ENCODE data around the gene NAV1.

The NAV1 gene

DNA sequence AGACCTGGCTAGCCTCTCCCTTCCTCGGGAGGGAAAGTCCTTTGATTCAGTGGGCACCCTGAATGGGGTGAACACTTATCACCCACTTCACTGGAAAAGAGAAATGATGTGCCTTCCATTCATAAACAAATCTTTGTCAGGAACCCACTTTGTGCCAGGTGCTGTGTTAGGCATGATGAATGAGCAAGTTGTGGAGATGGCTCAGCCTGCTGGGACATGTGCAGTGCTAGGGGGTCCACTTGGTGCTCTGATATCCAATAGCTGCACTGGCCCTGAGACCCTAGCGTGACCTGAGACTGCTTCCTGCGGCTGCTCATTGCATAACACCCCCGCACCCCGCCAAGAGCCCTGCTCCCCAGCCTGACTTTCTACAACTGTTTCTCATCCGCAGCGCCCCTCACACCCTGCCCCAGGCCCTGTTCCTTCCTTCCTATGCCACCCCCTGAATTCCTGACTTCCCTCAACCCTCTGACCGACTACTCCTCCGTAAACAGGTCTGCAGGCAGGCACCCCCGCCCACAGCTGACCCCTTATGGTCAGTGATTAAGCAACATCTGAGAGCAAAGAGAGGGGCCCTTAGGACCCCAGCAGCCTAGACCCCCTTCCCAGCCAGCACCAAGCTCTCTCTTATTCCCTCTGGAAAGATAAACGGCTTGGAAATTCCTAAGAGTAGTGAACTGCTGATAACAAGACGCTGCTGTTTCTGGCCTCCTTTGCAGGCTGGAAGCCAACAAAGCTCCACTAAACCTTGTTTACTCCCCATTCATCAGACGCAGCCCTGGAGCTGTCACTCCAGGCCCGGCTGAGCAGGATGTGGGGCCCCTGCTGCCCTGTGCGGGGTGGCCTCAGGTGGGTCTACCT is 44.9 kb upstream of the NAV1 start (continued):
- TF ChIP-seq POU6F1 (CRISPR knock-in tag; IDR thresholded peaks at IDR 0.05; ENCODE audit: borderline replicate concordance, low read depth) (no peak), PPARA (CRISPR knock-in tag; IDR thresholded peaks at IDR 0.05; ENCODE audit: borderline replicate concordance) (no peak), ZNF565 (CRISPR knock-in tag; conservative IDR thresholded peaks at IDR 0.05; ENCODE audit: low read depth) (no peak), ZNF70 (CRISPR knock-in tag; IDR thresholded peaks at IDR 0.05) (no peak), ZFP3 (CRISPR knock-in tag; IDR thresholded peaks at IDR 0.05) (no peak), OSR1 (CRISPR knock-in tag; IDR thresholded peaks at IDR 0.05) (no peak), BACH2 (CRISPR knock-in tag; IDR thresholded peaks at IDR 0.05; ENCODE audit: borderline replicate concordance) (no peak), ZC3H10 (CRISPR knock-in tag; IDR thresholded peaks at IDR 0.05) (no peak), ZFP30 (CRISPR knock-in tag; IDR thresholded peaks at IDR 0.05) (no peak)

DNA sequence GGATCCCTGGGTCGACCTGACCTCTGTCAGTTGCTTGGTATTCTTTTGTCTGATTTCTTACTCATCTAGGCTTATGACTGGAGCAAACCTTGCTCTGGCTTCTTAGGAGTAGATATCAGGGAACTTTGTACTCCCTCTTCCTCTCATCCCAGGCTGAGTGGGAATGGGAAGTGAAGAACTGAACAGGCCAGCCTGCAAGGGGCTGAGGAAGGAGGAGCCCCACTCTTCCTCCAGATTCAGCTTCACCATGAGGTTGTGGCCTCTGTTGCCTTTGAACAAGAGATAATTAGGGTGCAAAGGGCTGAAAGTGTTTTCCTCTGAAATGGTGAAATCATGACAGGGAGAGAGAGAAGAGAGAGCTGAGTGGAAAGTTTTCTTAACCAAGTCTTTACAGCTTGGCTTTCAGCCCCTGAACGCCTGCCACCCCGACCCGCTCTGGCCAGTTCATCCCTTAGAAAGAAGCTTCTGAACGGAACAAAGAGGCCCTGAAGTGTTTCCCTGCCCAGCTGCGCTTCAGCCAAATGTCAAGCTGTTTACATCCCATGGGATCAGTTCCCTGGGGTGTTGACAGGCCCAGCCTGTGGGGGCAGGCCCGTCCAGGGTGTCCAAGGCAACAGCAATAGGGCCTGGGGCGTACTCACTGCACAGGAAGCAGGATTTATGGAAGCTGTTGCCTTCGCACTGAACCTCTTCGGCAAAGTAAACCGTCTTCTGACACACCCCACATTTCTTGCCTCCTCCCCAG is 43.2 kb upstream of the NAV1 start:
- no peak for ATAC-seq
- TF ChIP-seq TCF4 (CRISPR knock-in tag; IDR thresholded peaks at IDR 0.05; ENCODE audit: borderline replicate concordance) (no peak), ZFP30 (CRISPR knock-in tag; IDR thresholded peaks at IDR 0.05) (no peak), POU6F1 (CRISPR knock-in tag; IDR thresholded peaks at IDR 0.05; ENCODE audit: borderline replicate concordance, low read depth) (no peak), ZNF70 (CRISPR knock-in tag; IDR thresholded peaks at IDR 0.05) (no peak), GLIS3 (CRISPR knock-in tag; IDR thresholded peaks at IDR 0.05) (no peak), ZFP3 (CRISPR knock-in tag; IDR thresholded peaks at IDR 0.05) (no peak), OSR1 (CRISPR knock-in tag; IDR thresholded peaks at IDR 0.05) (no peak), SNAI2 (CRISPR knock-in tag; IDR thresholded peaks at IDR 0.05) (no peak), ZNF8 (CRISPR knock-in tag; IDR thresholded peaks at IDR 0.05) (no peak), TOX (CRISPR knock-in tag; IDR thresholded peaks at IDR 0.05; ENCODE audit: borderline replicate concordance) (no peak), ZNF565 (CRISPR knock-in tag; conservative IDR thresholded peaks at IDR 0.05; ENCODE audit: low read depth) (no peak), BACH2 (CRISPR knock-in tag; IDR thresholded peaks at IDR 0.05; ENCODE audit: borderline replicate concordance) (no peak), ARNTL (CRISPR knock-in tag; IDR thresholded peaks at IDR 0.05; ENCODE audit: borderline replicate concordance, low read depth) (no peak), PPARA (CRISPR knock-in tag; IDR thresholded peaks at IDR 0.05; ENCODE audit: borderline replicate concordance) (no peak), ZC3H10 (CRISPR knock-in tag; IDR thresholded peaks at IDR 0.05) (no peak), ISL1 (CRISPR knock-in tag; IDR thresholded peaks at IDR 0.05) (no peak)
- TF ChIP-seq, protein P1, sequence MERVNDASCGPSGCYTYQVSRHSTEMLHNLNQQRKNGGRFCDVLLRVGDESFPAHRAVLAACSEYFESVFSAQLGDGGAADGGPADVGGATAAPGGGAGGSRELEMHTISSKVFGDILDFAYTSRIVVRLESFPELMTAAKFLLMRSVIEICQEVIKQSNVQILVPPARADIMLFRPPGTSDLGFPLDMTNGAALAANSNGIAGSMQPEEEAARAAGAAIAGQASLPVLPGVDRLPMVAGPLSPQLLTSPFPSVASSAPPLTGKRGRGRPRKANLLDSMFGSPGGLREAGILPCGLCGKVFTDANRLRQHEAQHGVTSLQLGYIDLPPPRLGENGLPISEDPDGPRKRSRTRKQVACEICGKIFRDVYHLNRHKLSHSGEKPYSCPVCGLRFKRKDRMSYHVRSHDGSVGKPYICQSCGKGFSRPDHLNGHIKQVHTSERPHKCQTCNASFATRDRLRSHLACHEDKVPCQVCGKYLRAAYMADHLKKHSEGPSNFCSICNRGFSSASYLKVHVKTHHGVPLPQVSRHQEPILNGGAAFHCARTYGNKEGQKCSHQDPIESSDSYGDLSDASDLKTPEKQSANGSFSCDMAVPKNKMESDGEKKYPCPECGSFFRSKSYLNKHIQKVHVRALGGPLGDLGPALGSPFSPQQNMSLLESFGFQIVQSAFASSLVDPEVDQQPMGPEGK (CRISPR knock-in tag; IDR thresholded peaks at IDR 0.05; ENCODE audit: borderline replicate concordance), result no peak
- TF ChIP-seq, protein P2, sequence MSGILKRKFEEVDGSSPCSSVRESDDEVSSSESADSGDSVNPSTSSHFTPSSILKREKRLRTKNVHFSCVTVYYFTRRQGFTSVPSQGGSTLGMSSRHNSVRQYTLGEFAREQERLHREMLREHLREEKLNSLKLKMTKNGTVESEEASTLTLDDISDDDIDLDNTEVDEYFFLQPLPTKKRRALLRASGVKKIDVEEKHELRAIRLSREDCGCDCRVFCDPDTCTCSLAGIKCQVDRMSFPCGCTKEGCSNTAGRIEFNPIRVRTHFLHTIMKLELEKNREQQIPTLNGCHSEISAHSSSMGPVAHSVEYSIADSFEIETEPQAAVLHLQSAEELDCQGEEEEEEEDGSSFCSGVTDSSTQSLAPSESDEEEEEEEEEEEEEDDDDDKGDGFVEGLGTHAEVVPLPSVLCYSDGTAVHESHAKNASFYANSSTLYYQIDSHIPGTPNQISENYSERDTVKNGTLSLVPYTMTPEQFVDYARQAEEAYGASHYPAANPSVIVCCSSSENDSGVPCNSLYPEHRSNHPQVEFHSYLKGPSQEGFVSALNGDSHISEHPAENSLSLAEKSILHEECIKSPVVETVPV (CRISPR knock-in tag; IDR thresholded peaks at IDR 0.05), result no peak
- TF ChIP-seq, protein P3, sequence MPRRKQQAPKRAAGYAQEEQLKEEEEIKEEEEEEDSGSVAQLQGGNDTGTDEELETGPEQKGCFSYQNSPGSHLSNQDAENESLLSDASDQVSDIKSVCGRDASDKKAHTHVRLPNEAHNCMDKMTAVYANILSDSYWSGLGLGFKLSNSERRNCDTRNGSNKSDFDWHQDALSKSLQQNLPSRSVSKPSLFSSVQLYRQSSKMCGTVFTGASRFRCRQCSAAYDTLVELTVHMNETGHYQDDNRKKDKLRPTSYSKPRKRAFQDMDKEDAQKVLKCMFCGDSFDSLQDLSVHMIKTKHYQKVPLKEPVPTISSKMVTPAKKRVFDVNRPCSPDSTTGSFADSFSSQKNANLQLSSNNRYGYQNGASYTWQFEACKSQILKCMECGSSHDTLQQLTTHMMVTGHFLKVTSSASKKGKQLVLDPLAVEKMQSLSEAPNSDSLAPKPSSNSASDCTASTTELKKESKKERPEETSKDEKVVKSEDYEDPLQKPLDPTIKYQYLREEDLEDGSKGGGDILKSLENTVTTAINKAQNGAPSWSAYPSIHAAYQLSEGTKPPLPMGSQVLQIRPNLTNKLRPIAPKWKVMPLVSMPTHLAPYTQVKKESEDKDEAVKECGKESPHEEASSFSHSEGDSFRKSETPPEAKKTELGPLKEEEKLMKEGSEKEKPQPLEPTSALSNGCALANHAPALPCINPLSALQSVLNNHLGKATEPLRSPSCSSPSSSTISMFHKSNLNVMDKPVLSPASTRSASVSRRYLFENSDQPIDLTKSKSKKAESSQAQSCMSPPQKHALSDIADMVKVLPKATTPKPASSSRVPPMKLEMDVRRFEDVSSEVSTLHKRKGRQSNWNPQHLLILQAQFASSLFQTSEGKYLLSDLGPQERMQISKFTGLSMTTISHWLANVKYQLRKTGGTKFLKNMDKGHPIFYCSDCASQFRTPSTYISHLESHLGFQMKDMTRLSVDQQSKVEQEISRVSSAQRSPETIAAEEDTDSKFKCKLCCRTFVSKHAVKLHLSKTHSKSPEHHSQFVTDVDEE (CRISPR knock-in tag; IDR thresholded peaks at IDR 0.05), result no peak
